HEK293 (cell line): Measurements from ENCODE around the gene IL36G.

Source experiments
- ZNF146 ChIP-seq: fragments of 450-650 bp; formaldehyde crosslinking; IDR thresholded peaks from 2 replicates; pipeline ENCODE4 v1.5.1; 2016; ENCODE audit warnings: missing biosample characterization, missing genetic modification characterization
- ZNF274 ChIP-seq, 2 experiments: fragments of 200-500 bp in 1 of 2; fragments of 450-650 bp in 1 of 2; sonication (Bioruptor generic) in 1 of 2; formaldehyde crosslinking in 1 of 2; IDR thresholded peaks; 2 replicates each; pipeline versions ENCODE4 v1.5.1 to v1.6.1; 2014 to 2016; ENCODE audit warnings: borderline replicate concordance in 1 of 2, inconsistent platforms in 1 of 2, low read length in 1 of 2, missing biosample characterization in 1 of 2, missing genetic modification characterization in 1 of 2
- ZNF350 ChIP-seq: fragments of 450-650 bp; formaldehyde crosslinking; IDR thresholded peaks from 2 replicates; pipeline ENCODE4 v1.5.0; 2017; ENCODE audit warnings: missing biosample characterization, mild to moderate bottlenecking, missing genetic modification characterization
- ZNF510 ChIP-seq: fragments of 450-650 bp; formaldehyde crosslinking; IDR thresholded peaks from 2 replicates; pipeline ENCODE4 v1.5.1; 2018; ENCODE audit warnings: mild to moderate bottlenecking, missing genetic modification characterization, missing biosample characterization; ENCODE audit not compliant: insufficient replicate concordance
- ZNF514 ChIP-seq: fragments of 450-650 bp; formaldehyde crosslinking; IDR thresholded peaks from 2 replicates; pipeline ENCODE4 v1.5.1; 2016; ENCODE audit warnings: missing biosample characterization, missing genetic modification characterization
- ZNF768 ChIP-seq: fragments of 450-650 bp; formaldehyde crosslinking; IDR thresholded peaks from 2 replicates; pipeline ENCODE4 v1.5.1; 2018; ENCODE audit warnings: missing biosample characterization, mild to moderate bottlenecking, missing genetic modification characterization
- TF ChIP-seq, protein P1 (sequence below): fragments of 450-650 bp; formaldehyde crosslinking; IDR thresholded peaks from 2 replicates; pipeline ENCODE4 v1.5.1; 2016; ENCODE audit warnings: missing biosample characterization, missing genetic modification characterization
- TF ChIP-seq, protein P2 (sequence below): fragments of 450-650 bp; formaldehyde crosslinking; IDR thresholded peaks from 2 replicates; pipeline ENCODE4 v1.5.1; 2017; ENCODE audit warnings: missing biosample characterization, missing genetic modification characterization
- TF ChIP-seq, protein P3 (sequence below): fragments of 450-650 bp; formaldehyde crosslinking; IDR thresholded peaks from 2 replicates; pipeline ENCODE4 v1.5.1; 2016; ENCODE audit warnings: missing biosample characterization, missing genetic modification characterization
- TF ChIP-seq, protein P4 (sequence below): fragments of 450-650 bp; formaldehyde crosslinking; IDR thresholded peaks from 2 replicates; pipeline ENCODE4 v1.5.1; 2016; ENCODE audit warnings: missing biosample characterization, missing genetic modification characterization

DNA sequence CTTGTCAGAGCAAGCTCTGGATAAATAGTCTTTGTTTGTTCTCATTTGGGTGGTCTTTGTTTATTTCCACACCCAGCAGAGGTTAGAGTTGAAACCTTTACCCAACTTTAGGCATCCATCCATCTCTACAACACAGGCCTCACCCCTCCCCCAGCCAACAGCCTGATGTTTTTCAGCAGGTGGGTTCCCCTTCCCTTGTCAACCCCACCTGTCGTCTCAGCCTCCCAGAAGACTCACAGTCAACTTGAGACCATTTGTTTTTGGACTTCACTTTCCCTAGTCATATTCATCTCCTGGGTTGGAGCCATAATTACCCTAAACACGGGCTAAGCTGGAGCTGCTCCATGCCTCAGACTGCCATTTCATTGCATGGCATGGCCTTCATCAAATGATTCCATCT, 31.7 kb upstream of the IL36G start:
- TF ChIP-seq ZNF146 (tag by site-specific recombination) (no peak), ZNF510 (no peak), ZNF350 (tag by site-specific recombination) (no peak), ZNF274 (IDR thresholded peaks at IDR 0.05; ENCODE audit: low read length) (no peak), ZNF274 (tag by site-specific recombination; IDR thresholded peaks at IDR 0.05; ENCODE audit: borderline replicate concordance) (no peak), ZNF514 (tag by site-specific recombination) (no peak), ZNF768 (tag by site-specific recombination) (no peak)
- TF ChIP-seq, protein P1, sequence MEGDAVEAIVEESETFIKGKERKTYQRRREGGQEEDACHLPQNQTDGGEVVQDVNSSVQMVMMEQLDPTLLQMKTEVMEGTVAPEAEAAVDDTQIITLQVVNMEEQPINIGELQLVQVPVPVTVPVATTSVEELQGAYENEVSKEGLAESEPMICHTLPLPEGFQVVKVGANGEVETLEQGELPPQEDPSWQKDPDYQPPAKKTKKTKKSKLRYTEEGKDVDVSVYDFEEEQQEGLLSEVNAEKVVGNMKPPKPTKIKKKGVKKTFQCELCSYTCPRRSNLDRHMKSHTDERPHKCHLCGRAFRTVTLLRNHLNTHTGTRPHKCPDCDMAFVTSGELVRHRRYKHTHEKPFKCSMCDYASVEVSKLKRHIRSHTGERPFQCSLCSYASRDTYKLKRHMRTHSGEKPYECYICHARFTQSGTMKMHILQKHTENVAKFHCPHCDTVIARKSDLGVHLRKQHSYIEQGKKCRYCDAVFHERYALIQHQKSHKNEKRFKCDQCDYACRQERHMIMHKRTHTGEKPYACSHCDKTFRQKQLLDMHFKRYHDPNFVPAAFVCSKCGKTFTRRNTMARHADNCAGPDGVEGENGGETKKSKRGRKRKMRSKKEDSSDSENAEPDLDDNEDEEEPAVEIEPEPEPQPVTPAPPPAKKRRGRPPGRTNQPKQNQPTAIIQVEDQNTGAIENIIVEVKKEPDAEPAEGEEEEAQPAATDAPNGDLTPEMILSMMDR (tag by site-specific recombination), result no peak
- TF ChIP-seq, protein P2, sequence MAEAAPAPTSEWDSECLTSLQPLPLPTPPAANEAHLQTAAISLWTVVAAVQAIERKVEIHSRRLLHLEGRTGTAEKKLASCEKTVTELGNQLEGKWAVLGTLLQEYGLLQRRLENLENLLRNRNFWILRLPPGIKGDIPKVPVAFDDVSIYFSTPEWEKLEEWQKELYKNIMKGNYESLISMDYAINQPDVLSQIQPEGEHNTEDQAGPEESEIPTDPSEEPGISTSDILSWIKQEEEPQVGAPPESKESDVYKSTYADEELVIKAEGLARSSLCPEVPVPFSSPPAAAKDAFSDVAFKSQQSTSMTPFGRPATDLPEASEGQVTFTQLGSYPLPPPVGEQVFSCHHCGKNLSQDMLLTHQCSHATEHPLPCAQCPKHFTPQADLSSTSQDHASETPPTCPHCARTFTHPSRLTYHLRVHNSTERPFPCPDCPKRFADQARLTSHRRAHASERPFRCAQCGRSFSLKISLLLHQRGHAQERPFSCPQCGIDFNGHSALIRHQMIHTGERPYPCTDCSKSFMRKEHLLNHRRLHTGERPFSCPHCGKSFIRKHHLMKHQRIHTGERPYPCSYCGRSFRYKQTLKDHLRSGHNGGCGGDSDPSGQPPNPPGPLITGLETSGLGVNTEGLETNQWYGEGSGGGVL, result no peak
- TF ChIP-seq, protein P3, sequence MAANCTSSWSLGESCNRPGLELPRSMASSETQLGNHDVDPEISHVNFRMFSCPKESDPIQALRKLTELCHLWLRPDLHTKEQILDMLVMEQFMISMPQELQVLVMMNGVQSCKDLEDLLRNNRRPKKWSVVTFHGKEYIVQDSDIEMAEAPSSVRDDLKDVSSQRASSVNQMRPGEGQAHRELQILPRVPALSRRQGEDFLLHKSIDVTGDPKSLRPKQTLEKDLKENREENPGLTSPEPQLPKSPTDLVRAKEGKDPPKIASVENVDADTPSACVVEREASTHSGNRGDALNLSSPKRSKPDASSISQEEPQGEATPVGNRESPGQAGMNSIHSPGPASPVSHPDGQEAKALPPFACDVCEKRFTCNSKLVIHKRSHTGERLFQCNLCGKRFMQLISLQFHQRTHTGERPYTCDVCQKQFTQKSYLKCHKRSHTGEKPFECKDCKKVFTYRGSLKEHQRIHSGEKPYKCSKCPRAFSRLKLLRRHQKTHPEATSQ (tag by site-specific recombination), result no peak
- TF ChIP-seq, protein P4, sequence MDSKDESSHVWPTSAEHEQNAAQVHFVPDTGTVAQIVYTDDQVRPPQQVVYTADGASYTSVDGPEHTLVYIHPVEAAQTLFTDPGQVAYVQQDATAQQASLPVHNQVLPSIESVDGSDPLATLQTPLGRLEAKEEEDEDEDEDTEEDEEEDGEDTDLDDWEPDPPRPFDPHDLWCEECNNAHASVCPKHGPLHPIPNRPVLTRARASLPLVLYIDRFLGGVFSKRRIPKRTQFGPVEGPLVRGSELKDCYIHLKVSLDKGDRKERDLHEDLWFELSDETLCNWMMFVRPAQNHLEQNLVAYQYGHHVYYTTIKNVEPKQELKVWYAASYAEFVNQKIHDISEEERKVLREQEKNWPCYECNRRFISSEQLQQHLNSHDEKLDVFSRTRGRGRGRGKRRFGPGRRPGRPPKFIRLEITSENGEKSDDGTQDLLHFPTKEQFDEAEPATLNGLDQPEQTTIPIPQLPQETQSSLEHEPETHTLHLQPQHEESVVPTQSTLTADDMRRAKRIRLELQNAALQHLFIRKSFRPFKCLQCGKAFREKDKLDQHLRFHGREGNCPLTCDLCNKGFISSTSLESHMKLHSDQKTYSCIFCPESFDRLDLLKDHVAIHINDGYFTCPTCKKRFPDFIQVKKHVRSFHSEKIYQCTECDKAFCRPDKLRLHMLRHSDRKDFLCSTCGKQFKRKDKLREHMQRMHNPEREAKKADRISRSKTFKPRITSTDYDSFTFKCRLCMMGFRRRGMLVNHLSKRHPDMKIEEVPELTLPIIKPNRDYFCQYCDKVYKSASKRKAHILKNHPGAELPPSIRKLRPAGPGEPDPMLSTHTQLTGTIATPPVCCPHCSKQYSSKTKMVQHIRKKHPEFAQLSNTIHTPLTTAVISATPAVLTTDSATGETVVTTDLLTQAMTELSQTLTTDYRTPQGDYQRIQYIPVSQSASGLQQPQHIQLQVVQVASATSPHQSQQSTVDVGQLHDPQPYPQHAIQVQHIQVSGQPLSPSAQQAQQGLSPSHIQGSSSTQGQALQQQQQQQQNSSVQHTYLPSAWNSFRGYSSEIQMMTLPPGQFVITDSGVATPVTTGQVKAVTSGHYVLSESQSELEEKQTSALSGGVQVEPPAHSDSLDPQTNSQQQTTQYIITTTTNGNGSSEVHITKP, result no peak
